CD4-positive, alpha-beta T cell treated with Interleukin-10 for 1 hour (primary cell): ENCODE data around the gene SEMA3E.
"Not testable (repeated sequence)": the region's sequence is repeated elsewhere in the genome, so short reads cannot be mapped to it uniquely, and the experiment has no call there.

Experiments used
- DNase-seq: peaks from one replicate; pipeline ENCODE4 v3.0.0-alpha.2; 2020

SEMA3E gene

GRCh38 chr7:83552556-83552955 lies 96.4 kb downstream of the SEMA3E start:
- not testable (repeated sequence) for DNase-seq

GRCh38 chr7:83550100-83550499 lies 98.8 kb downstream of the SEMA3E start:
- no peak for DNase-seq

GRCh38 chr7:83548250-83548649 lies 100.7 kb downstream of the SEMA3E start:
- no peak for DNase-seq

GRCh38 chr7:83547526-83547925 lies 101.4 kb downstream of the SEMA3E start:
- DNase-seq: no peak

GRCh38 chr7:83546586-83546985 lies 102.4 kb downstream of the SEMA3E start:
- DNase-seq: no peak

GRCh38 chr7:83541187-83541960 lies 107.6 kb downstream of the SEMA3E start:
- DNase-seq: no peak

GRCh38 chr7:83534488-83534887 lies 114.5 kb downstream of the SEMA3E start:
- no peak for DNase-seq

GRCh38 chr7:83532219-83532618 lies 116.7 kb downstream of the SEMA3E start:
- no peak for DNase-seq

- DNase-seq: no peak
Measured at GRCh38 chr7:83531766-83532165, 117.2 kb downstream of the SEMA3E start.

GRCh38 chr7:83528925-83529423 lies 120.0 kb downstream of the SEMA3E start:
- DNase-seq: no peak

- no peak for DNase-seq
Measured at GRCh38 chr7:83524277-83525075, 124.5 kb downstream of the SEMA3E start.

- DNase-seq: no peak
Measured at GRCh38 chr7:83520726-83521125, 128.2 kb downstream of the SEMA3E start.

- no peak for DNase-seq
Measured at GRCh38 chr7:83519240-83519639, 129.7 kb downstream of the SEMA3E start.

- no peak for DNase-seq
Measured at GRCh38 chr7:83517035-83517700, 131.8 kb downstream of the SEMA3E start.

- DNase-seq: no peak
Measured at GRCh38 chr7:83514977-83515376, 134.0 kb downstream of the SEMA3E start.

- no peak for DNase-seq
Measured at GRCh38 chr7:83509255-83510021, 139.5 kb downstream of the SEMA3E start.

GRCh38 chr7:83504330-83504729 lies 144.6 kb downstream of the SEMA3E start:
- no peak for DNase-seq

- no peak for DNase-seq
Measured at GRCh38 chr7:83502636-83503035, 146.3 kb downstream of the SEMA3E start.

GRCh38 chr7:83494683-83495082 lies 154.3 kb downstream of the SEMA3E start:
- DNase-seq: no peak

GRCh38 chr7:83492802-83493201 lies 156.1 kb downstream of the SEMA3E start:
- no peak for DNase-seq

GRCh38 chr7:83487801-83488200 lies 161.1 kb downstream of the SEMA3E start:
- DNase-seq: no peak

GRCh38 chr7:83486957-83487356 lies 162.0 kb downstream of the SEMA3E start:
- no peak for DNase-seq

- DNase-seq: no peak
Measured at GRCh38 chr7:83486536-83486935, 162.4 kb downstream of the SEMA3E start.
